Neural crest cell (in vitro differentiated cells): ENCODE data around the gene CFTR. TPM values are rescaled to one million over a fixed set of nuclear protein-coding genes. Genes with fewer than 3 reads are reported as not detected.
"Not testable (repeated sequence)": the region's sequence is repeated elsewhere in the genome, so short reads cannot be mapped to it uniquely, and the experiment has no call there.

Experiments used
- DNase-seq: peaks from one replicate; pipeline ENCODE4 v3.0.0; 2021; ENCODE audit warnings: low read depth, mixed read lengths, low spot score
- H3K27ac Mint-ChIP-seq: one replicate; pipeline ENCODE4 v1.8.0; 2021; ENCODE audit warnings: mild to moderate bottlenecking, mixed read lengths; ENCODE audit not compliant: unreplicated experiment
- H3K27me3 Mint-ChIP-seq: 2 replicates; pipeline ENCODE4 v1.8.0; 2021; ENCODE audit warnings: low read depth, mild to moderate bottlenecking, mixed read lengths
- H3K36me3 Mint-ChIP-seq: 2 replicates; pipeline ENCODE4 v1.8.0; 2021; ENCODE audit warnings: low read depth, mild to moderate bottlenecking, mixed read lengths
- H3K4me1 Mint-ChIP-seq: 2 replicates; pipeline ENCODE4 v1.8.0; 2021; ENCODE audit warnings: mixed read lengths
- H3K4me3 Mint-ChIP-seq: one replicate; pipeline ENCODE4 v1.8.0; 2021; ENCODE audit warnings: mild to moderate bottlenecking, mixed read lengths
- H3K9me3 Mint-ChIP-seq: 2 replicates; pipeline ENCODE4 v1.8.0; 2021; ENCODE audit warnings: mixed read lengths
- total RNA-seq: library from RNA; stranded (reverse); gene quantifications from 2 replicates; pipeline ENCODE4 v1.2.1, GENCODE V29; 2021
- TF ChIP-seq, protein P1 (sequence below): fragments of 200-600 bp; sonication (generic); conservative IDR thresholded peaks from 2 replicates; pipeline ENCODE4 v1.5.0; 2021; ENCODE audit warnings: antibody characterized with exemption, mild to moderate bottlenecking

Gene CFTR
- total RNA-seq, 1 donor from 2014 or later: not detected

DNA sequence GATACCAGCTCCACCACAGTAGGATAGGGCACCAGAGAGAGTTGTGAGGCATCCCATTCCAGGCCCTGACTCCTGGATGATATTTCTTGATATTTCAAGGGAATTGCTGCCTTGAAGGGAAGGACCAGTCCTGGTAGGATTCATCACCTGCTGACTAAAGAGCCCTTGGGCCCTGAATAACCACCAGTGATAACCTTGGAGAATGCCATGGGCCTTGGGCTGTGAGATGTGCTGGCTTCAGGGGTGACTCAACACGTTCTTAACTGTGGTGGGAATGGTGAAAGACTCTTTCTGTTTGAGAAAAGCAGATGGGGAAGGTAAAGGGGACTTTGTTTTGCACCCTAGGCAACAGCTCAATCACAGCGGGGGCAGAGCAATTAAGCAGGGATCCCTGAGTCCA lies 31.2 kb upstream of the CFTR start:
- peaks cover 4% of the 10 kb centered on the region for H3K4me1 Mint-ChIP-seq
- DNase-seq: no peak
- H3K4me3 Mint-ChIP-seq: no peak overlapping the region
- TF ChIP-seq, protein P1, sequence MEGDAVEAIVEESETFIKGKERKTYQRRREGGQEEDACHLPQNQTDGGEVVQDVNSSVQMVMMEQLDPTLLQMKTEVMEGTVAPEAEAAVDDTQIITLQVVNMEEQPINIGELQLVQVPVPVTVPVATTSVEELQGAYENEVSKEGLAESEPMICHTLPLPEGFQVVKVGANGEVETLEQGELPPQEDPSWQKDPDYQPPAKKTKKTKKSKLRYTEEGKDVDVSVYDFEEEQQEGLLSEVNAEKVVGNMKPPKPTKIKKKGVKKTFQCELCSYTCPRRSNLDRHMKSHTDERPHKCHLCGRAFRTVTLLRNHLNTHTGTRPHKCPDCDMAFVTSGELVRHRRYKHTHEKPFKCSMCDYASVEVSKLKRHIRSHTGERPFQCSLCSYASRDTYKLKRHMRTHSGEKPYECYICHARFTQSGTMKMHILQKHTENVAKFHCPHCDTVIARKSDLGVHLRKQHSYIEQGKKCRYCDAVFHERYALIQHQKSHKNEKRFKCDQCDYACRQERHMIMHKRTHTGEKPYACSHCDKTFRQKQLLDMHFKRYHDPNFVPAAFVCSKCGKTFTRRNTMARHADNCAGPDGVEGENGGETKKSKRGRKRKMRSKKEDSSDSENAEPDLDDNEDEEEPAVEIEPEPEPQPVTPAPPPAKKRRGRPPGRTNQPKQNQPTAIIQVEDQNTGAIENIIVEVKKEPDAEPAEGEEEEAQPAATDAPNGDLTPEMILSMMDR: no peak
- H3K9me3 Mint-ChIP-seq: peaks cover 21% of the 10 kb centered on the region
- H3K27me3 Mint-ChIP-seq: peaks cover 3% of the 10 kb centered on the region
- no peaks in the 10 kb centered on the region for H3K36me3 Mint-ChIP-seq
- H3K27ac Mint-ChIP-seq: no peak overlapping the region

DNA sequence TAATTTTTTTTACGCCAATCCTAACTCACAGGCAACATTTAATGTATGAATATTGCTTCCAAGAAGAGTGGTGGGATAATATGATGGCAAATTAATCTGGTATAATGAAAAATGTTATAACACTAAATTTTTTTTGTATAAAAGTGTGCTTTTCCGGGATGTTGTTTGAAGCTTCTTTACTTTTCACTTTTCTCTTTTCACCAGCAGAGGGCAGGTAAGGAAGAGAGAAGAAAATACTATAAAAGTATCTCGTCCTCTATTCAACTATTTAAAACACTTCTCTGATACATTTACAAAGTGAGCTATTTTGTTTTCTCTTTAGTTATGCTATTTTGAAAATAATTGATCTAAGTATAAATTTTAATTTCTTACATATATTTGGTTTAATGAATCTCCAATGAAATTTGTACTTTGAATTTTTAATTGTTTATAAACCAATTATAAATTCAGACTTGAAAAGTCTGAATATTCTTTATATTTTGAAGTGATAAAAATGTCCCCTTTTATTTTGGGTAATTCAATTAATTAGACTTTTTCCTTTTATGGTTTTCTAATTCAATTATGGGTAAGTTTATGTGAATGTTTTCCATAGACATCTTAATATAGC lies 20.7 kb upstream of the CFTR start:
- no peaks in the 10 kb centered on the region for H3K4me1 Mint-ChIP-seq
- H3K27ac Mint-ChIP-seq: no peak overlapping the region
- H3K4me3 Mint-ChIP-seq: no peak overlapping the region
- DNase-seq: no peak
- TF ChIP-seq, protein P1: peak; percentile 90
- H3K27me3 Mint-ChIP-seq: no peaks in the 10 kb centered on the region
- H3K9me3 Mint-ChIP-seq: peaks cover 5% of the 10 kb centered on the region
- H3K36me3 Mint-ChIP-seq: peaks cover 3% of the 10 kb centered on the region

DNA sequence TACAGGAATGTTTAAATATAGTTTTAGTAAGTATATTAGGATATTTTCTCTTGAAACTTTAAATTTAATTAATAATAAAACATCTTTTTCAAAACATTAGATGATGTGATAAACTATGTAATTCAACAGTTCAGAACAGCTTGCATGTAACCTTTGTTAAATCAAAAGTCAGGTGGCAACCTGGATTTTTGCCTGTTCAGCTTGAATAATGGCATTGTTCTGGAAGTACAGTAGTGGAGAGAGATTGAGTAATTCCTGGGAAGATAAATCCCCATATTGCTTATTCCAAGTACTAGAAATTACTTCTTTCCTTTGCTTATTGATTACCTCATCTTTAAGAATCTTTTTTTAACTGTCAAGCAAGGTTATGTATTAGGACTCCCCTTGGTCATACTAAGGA lies 20.1 kb upstream of the CFTR start:
- TF ChIP-seq, protein P1: no peak
- Mint-ChIP-seq H3K27ac (no peak overlapping the region), H3K36me3 (peaks cover 3% of the 10 kb centered on the region), H3K27me3 (no peaks in the 10 kb centered on the region), H3K9me3 (peaks cover 5% of the 10 kb centered on the region), H3K4me3 (no peak overlapping the region), H3K4me1 (no peaks in the 10 kb centered on the region)
- DNase-seq: no peak

DNA sequence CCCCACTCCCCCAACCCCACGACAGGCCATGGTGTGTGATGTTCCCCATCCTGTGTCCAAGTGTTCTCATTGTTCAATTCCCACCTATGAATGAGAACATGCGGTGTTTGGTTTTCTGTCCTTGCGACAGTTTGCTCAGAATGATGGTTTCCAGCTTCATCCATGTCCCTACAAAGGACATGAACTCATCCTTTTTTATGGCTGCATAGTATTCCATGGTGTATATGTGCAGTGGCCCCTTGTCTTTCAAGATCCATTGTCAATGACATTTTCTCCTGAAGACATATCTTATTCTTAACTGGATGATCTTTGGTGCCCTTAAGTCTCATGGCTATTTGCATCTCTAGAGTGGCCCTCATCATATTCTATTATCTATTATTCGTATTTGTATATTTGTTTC lies 19.0 kb upstream of the CFTR start:
- H3K27ac Mint-ChIP-seq, H3K4me3 Mint-ChIP-seq, H3K27me3 Mint-ChIP-seq, H3K4me1 Mint-ChIP-seq, H3K9me3 Mint-ChIP-seq, DNase-seq, H3K36me3 Mint-ChIP-seq: not testable (repeated sequence)

DNA sequence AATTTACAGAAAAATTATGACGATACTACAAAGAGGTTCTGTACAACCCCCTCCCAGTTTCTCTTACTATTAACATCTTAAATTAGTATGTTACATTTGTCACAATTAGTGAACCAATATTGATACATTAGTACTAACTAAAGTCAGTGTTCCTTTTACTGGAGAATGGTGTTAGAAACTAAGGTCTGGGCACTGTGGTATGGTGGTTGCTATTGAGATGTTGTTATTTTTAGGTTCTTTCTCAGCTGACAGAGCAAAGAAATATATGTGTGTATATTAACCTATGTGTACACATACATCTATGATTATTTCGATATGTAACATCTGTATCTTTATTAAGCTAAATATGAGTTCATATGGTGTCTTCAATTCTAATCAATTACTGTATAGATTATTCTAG lies 11.7 kb upstream of the CFTR start:
- Mint-ChIP-seq H3K9me3 (no peaks in the 10 kb centered on the region), H3K4me3 (no peak overlapping the region), H3K27ac (no peak overlapping the region), H3K36me3 (no peaks in the 10 kb centered on the region), H3K27me3 (no peaks in the 10 kb centered on the region), H3K4me1 (no peaks in the 10 kb centered on the region)
- DNase-seq: no peak
- TF ChIP-seq, protein P1: no peak

DNA sequence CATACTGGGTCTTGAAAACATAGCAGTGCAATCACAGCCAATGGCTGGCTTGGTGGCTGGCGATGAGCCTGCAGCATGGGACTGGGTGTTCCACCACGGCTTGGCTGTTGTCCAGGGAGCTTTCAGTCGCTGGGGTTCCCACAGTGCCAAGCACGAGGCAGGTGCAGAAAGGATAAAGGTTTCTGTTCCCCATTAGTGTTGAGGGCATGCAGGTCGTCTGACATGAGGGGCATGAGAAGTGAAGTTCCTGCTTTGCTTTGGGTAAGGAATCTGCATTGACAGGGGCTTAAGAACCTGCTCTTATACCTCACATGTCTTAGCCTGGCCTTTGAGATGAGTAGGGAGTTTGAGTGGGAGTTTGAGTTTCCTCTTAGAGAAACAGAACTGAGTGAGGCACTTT lies 9.0 kb upstream of the CFTR start:
- TF ChIP-seq, protein P1: no peak
- H3K27ac Mint-ChIP-seq: no peak overlapping the region
- no peak overlapping the region for H3K4me3 Mint-ChIP-seq
- no peaks in the 10 kb centered on the region for H3K9me3 Mint-ChIP-seq
- H3K27me3 Mint-ChIP-seq: peaks cover 5% of the 10 kb centered on the region
- H3K36me3 Mint-ChIP-seq: no peaks in the 10 kb centered on the region
- H3K4me1 Mint-ChIP-seq: no peaks in the 10 kb centered on the region
- DNase-seq: no peak
